Prostate gland (tissue), 2 donors: ENCODE measurements around the gene SIRT3.

Source experiments
- POLR2AphosphoS5 ChIP-seq: sonication (generic); formaldehyde crosslinking; IDR thresholded peaks from one replicate; pipeline ENCODE4 v1.6.1; 2017; ENCODE audit warnings: antibody characterized with exemption
- TF ChIP-seq, protein P1 (sequence below), 4 experiments: fragments of 200-600 bp in 2 of 4; fragments of 450-650 bp in 2 of 4; sonication (generic) in 2 of 4; IDR thresholded peaks; 1 replicate in 3 of 4; 2 replicates in 1 of 4; pipeline ENCODE4 v1.5.1; 2016 to 2019; ENCODE audit warnings: antibody characterized with exemption in 4 of 4, mild to moderate bottlenecking in 2 of 4, moderate library complexity in 2 of 4

GRCh38 chr11:259413-259812, 23.3 kb upstream of the SIRT3 start:
- TF ChIP-seq, protein P1, sequence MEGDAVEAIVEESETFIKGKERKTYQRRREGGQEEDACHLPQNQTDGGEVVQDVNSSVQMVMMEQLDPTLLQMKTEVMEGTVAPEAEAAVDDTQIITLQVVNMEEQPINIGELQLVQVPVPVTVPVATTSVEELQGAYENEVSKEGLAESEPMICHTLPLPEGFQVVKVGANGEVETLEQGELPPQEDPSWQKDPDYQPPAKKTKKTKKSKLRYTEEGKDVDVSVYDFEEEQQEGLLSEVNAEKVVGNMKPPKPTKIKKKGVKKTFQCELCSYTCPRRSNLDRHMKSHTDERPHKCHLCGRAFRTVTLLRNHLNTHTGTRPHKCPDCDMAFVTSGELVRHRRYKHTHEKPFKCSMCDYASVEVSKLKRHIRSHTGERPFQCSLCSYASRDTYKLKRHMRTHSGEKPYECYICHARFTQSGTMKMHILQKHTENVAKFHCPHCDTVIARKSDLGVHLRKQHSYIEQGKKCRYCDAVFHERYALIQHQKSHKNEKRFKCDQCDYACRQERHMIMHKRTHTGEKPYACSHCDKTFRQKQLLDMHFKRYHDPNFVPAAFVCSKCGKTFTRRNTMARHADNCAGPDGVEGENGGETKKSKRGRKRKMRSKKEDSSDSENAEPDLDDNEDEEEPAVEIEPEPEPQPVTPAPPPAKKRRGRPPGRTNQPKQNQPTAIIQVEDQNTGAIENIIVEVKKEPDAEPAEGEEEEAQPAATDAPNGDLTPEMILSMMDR (IDR thresholded peaks at IDR 0.05), result no peak
- TF ChIP-seq POLR2AphosphoS5, result no peak
